Measurements from ENCODE around the gene HERC6. TPM values are rescaled to one million over a fixed set of nuclear protein-coding genes. Genes with fewer than 3 reads are reported as not detected.

HERC6 gene
- total and polyA plus RNA-seq, 2 of the 8 experiments (the other 6 are each of a cell fraction or from before 2014, with no cell fraction given) = 3.7 to 3.8 TPM

- TF ChIP-seq RXRA (IDR thresholded peaks at IDR 0.05; ENCODE audit: insufficient read depth, low read depth, low read length) (no peak), CHD2 (IDR thresholded peaks at IDR 0.05; ENCODE audit: low read length) (no peak), ZNF274 (IDR thresholded peaks at IDR 0.05; ENCODE audit: borderline replicate concordance, extremely low read depth, low read length) (no peak), RFX5 (IDR thresholded peaks at IDR 0.05; ENCODE audit: borderline replicate concordance, low read depth, low read length) (no peak), TBP (IDR thresholded peaks at IDR 0.05; ENCODE audit: low read depth, low read length) (no peak), CBX8 (IDR thresholded peaks at IDR 0.05; ENCODE audit: borderline replicate concordance, low read depth, low read length) (no peak), CHD1 (IDR thresholded peaks at IDR 0.05; ENCODE audit: low read depth, low read length) (no peak)
Measured at GRCh38 chr4:88333741-88334405, 44.8 kb upstream of the HERC6 start (continued).

Data from H1 (cell line).